ENCODE results near the gene PDZD8. TPM values are rescaled to one million over a fixed set of nuclear protein-coding genes. Genes with fewer than 3 reads are reported as not detected.

Gene PDZD8
- total RNA-seq, 2 experiments from 2014 or later: 12.5 to 15.9 TPM

- ATAC-seq (no peak), DNase-seq (no peak)
- Mint-ChIP-seq H3K27me3 (no peaks in the 10 kb centered on the region), H3K4me3 (no peak overlapping the region), H3K36me3 (ENCODE audit: low read depth) (peaks cover 31% of the 10 kb centered on the region), H3K27ac (no peak overlapping the region), H3K4me1 (peaks cover 16% of the 10 kb centered on the region), H3K9me3 (ENCODE audit: low read depth) (peaks cover 5% of the 10 kb centered on the region)
- intact Hi-C loops (cut with DNase I, micrococcal nuclease): no loop called here
- CTCF ChIA-PET: no interaction called here
- POLR2A ChIA-PET: no interaction called here
Observed at GRCh38 chr10:117339979-117340378, 35.3 kb downstream of the PDZD8 start.

DNA sequence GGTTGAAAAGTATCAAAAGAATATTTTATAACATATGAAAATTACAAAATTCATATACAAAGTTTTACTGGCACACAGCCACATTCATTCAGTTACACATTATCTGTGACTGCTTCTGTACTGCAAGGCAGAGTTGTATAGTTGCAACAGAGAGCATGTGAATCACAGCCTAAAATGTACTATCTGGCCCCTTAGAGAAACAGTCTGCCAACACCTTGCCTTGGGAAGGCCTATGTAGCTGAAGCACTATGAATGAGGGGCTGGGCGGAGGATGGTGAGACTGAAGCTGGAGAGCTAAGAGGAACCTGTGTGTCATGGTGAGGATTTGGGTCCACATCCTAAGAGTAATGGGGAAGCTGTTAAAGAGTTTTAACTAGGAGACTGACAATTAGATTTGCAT is 35.7 kb downstream of the PDZD8 start:
- peaks cover 9% of the 10 kb centered on the region for H3K9me3 Mint-ChIP-seq (ENCODE audit: low read depth)
- H3K4me1 Mint-ChIP-seq: peaks cover 16% of the 10 kb centered on the region
- DNase-seq (no peak), ATAC-seq (no peak)
- H3K4me3 Mint-ChIP-seq: no peak overlapping the region
- H3K27ac Mint-ChIP-seq: no peak overlapping the region
- CTCF ChIA-PET: no interaction called here
- H3K27me3 Mint-ChIP-seq: no peaks in the 10 kb centered on the region
- POLR2A ChIA-PET: no interaction called here
- H3K36me3 Mint-ChIP-seq (ENCODE audit: low read depth): peaks cover 35% of the 10 kb centered on the region
- intact Hi-C loops (cut with DNase I, micrococcal nuclease): no loop called here

DNA sequence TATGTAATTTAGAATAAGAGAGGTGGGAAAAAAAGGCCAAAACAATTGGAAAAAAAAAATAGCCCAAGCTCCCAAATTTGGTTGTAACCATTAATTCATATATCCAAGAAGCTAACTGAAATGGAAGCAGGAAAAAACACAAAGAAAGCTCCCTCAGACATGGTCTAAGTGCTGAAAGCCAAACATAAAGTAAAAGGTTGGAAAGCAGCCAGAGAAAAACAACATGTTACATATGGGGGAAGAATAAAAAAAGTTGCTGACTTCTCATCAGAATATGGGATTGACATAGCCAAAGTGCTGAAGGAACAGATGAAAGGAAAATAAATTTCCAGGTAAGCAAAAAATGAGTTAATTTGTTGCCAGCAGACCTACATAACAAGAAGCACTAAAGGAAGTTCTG is 40.3 kb downstream of the PDZD8 start:
- CTCF ChIA-PET: interaction anchor here (1.0 kb wide), 1 partner anchor 88 kb away, joined by 3 read pairs; no protein-coding TSS in a partner anchor
- peaks cover 40% of the 10 kb centered on the region for H3K36me3 Mint-ChIP-seq (ENCODE audit: low read depth)
- intact Hi-C loops (cut with DNase I, micrococcal nuclease): no loop called here
- H3K27ac Mint-ChIP-seq: no peak overlapping the region
- H3K4me3 Mint-ChIP-seq: no peak overlapping the region
- ATAC-seq (no peak), DNase-seq (no peak)
- H3K27me3 Mint-ChIP-seq: no peaks in the 10 kb centered on the region
- POLR2A ChIA-PET: no interaction called here
- H3K4me1 Mint-ChIP-seq: no peaks in the 10 kb centered on the region
- H3K9me3 Mint-ChIP-seq (ENCODE audit: low read depth): peaks cover 9% of the 10 kb centered on the region

DNA sequence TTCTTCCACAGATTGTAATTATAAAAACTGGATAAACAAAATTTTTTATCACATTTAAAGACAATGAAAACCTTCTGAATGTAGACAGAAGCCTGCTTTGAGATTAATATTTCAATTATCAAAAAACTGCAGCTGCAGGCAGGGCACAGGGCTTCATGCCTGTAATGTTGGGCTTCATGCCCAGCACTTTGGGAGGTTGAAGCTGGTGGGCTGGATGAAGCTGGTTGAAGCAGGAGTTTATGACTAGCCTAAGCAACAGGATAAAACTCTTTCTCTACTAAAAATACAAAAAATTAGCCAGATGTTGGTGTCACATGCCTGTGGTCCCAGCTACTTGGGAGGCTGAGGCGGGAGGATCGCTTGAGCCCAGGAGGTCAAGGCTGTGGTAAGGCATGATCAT is 41.2 kb downstream of the PDZD8 start:
- ChIA-PET CTCF (interaction anchor here (1.0 to 1.3 kb wide), 4 partner anchors 9 to 87 kb away, joined by 3 read pairs; no protein-coding TSS in a partner anchor), POLR2A (no interaction called here)
- H3K27me3 Mint-ChIP-seq: no peaks in the 10 kb centered on the region
- H3K4me1 Mint-ChIP-seq: no peaks in the 10 kb centered on the region
- H3K9me3 Mint-ChIP-seq (ENCODE audit: low read depth): peaks cover 9% of the 10 kb centered on the region
- no peak overlapping the region for H3K27ac Mint-ChIP-seq
- ATAC-seq: no peak
- no peak for DNase-seq
- no peak overlapping the region for H3K4me3 Mint-ChIP-seq
- H3K36me3 Mint-ChIP-seq (ENCODE audit: low read depth): peaks cover 39% of the 10 kb centered on the region
- intact Hi-C loops (cut with DNase I, micrococcal nuclease): no loop called here

DNA sequence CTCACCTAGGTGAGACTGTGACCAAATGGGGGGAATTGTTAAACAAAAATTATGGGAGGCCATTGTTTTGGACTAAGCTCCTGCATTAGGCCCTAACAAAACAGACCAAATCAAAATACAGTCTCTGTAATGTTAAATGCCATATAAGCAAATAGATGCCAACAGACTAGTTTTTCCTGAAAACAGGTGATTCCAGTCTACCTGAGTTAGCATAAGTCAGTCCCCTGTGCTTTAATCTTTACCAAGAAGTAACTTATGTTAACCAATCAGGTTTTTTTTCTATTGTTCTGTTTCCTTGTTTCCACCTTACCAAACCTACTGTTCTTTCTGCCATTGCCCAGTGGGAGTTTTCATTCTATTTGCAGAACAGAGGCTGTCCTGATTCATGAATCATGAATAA is 48.0 kb downstream of the PDZD8 start:
- Mint-ChIP-seq H3K4me3 (no peak overlapping the region), H3K27ac (no peak overlapping the region), H3K27me3 (no peaks in the 10 kb centered on the region), H3K36me3 (ENCODE audit: low read depth) (peaks cover 21% of the 10 kb centered on the region), H3K9me3 (ENCODE audit: low read depth) (no peaks in the 10 kb centered on the region), H3K4me1 (no peaks in the 10 kb centered on the region)
- ATAC-seq: no peak
- POLR2A ChIA-PET: no interaction called here
- DNase-seq: no peak
- intact Hi-C loops (cut with DNase I, micrococcal nuclease): no loop called here
- CTCF ChIA-PET: interaction anchor here (2.5 kb wide), 1 partner anchor 8 kb away, joined by 10 read pairs; no protein-coding TSS in a partner anchor

DNA sequence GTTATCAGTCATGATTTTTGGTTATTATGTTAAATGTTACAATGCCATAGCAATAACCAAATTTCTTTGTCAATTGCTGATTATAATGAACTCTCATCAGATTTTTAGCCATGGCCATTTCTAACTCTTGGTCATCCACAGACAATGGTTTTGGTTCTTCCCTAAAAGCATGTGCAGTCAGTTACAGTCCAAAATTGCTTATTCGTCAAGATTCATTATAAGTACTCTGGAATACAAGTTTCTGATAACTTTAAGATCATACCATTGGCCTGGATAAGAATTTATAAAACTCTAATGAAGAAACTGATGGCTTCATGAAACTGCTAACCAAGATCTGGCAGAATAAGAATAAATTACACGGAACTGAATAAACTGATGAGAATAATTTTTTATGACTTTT is 50.9 kb downstream of the PDZD8 start:
- Mint-ChIP-seq H3K36me3 (ENCODE audit: low read depth) (peaks cover 8% of the 10 kb centered on the region), H3K27me3 (no peaks in the 10 kb centered on the region), H3K27ac (no peak overlapping the region), H3K4me3 (no peak overlapping the region), H3K9me3 (ENCODE audit: low read depth) (no peaks in the 10 kb centered on the region), H3K4me1 (no peaks in the 10 kb centered on the region)
- ChIA-PET POLR2A (no interaction called here), CTCF (interaction anchor here (4.0 kb wide), 1 partner anchor 107 kb away, joined by 18 read pairs; no protein-coding TSS in a partner anchor)
- intact Hi-C loops (cut with DNase I, micrococcal nuclease): no loop called here
- DNase-seq: no peak
- no peak for ATAC-seq

- DNase-seq: no peak
- ATAC-seq: no peak
- H3K27me3 Mint-ChIP-seq: no peaks in the 10 kb centered on the region
- H3K4me3 Mint-ChIP-seq: no peak overlapping the region
- ChIA-PET POLR2A (no interaction called here), CTCF (interaction anchor here (1.7 to 4.0 kb wide), 2 partner anchors 9 to 105 kb away, joined by 4 to 18 read pairs; no protein-coding TSS in a partner anchor)
- no peaks in the 10 kb centered on the region for H3K4me1 Mint-ChIP-seq
- intact Hi-C loops (cut with DNase I, micrococcal nuclease): no loop called here
- H3K36me3 Mint-ChIP-seq (ENCODE audit: low read depth): peaks cover 14% of the 10 kb centered on the region
- H3K9me3 Mint-ChIP-seq (ENCODE audit: low read depth): no peaks in the 10 kb centered on the region
- H3K27ac Mint-ChIP-seq: no peak overlapping the region
Observed at GRCh38 chr10:117322260-117322659, 53.0 kb downstream of the PDZD8 start.

- H3K27me3 Mint-ChIP-seq: no peaks in the 10 kb centered on the region
- no peak for ATAC-seq
- no peaks in the 10 kb centered on the region for H3K9me3 Mint-ChIP-seq (ENCODE audit: low read depth)
- ChIA-PET POLR2A (no interaction called here), CTCF (interaction anchor here (0.7 to 5.2 kb wide), 21 partner anchors 8 to 123 kb away, joined by 3 to 92 read pairs (median 4); partner anchors contain the start of genes KCNK18 and SLC18A2)
- H3K4me1 Mint-ChIP-seq: no peaks in the 10 kb centered on the region
- no peak overlapping the region for H3K27ac Mint-ChIP-seq
- H3K36me3 Mint-ChIP-seq (ENCODE audit: low read depth): peaks cover 9% of the 10 kb centered on the region
- no peak overlapping the region for H3K4me3 Mint-ChIP-seq
- DNase-seq: no peak
- intact Hi-C loops (cut with DNase I, micrococcal nuclease): loop anchor here (1.0 kb wide), 2 partner anchors 103 to 104 kb away; no protein-coding TSS in a partner anchor
Observed at GRCh38 chr10:117320050-117320665, 55.1 kb downstream of the PDZD8 start.

- no peak for DNase-seq
- no peaks in the 10 kb centered on the region for H3K27me3 Mint-ChIP-seq
- H3K4me1 Mint-ChIP-seq: no peaks in the 10 kb centered on the region
- intact Hi-C loops (cut with DNase I, micrococcal nuclease): no loop called here
- H3K36me3 Mint-ChIP-seq (ENCODE audit: low read depth): peaks cover 14% of the 10 kb centered on the region
- ChIA-PET POLR2A (no interaction called here), CTCF (interaction anchor here (1.0 to 5.2 kb wide), 11 partner anchors 10 to 102 kb away, joined by 3 to 92 read pairs (median 5); partner anchors contain the start of gene SLC18A2)
- no peaks in the 10 kb centered on the region for H3K9me3 Mint-ChIP-seq (ENCODE audit: low read depth)
- H3K27ac Mint-ChIP-seq: no peak overlapping the region
- H3K4me3 Mint-ChIP-seq: no peak overlapping the region
- ATAC-seq: no peak
Observed at GRCh38 chr10:117318909-117319308, 56.3 kb downstream of the PDZD8 start.

DNA sequence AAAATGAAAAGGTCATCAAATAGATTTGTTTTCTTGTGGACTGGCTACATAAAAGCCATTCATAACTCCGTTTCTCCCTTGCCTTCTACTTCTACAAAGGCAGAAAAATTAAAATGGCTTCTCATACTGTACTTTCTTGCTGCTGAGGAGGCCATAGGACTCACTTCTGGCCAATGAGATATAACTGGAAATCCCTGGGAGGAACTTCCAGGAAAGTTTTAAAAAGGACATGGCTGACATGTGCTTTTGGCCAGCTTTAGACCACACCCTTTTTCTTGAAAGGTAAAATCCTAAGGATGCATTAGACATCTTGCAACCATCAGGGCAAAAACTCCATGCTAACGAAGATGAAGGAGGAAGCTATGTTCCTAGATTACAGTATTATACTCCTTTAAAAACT is 58.5 kb downstream of the PDZD8 start:
- POLR2A ChIA-PET: no interaction called here
- CTCF ChIA-PET: interaction anchor here (5.2 kb wide), 1 partner anchor 100 kb away, joined by 92 read pairs; no protein-coding TSS in a partner anchor
- Mint-ChIP-seq H3K36me3 (ENCODE audit: low read depth) (peaks cover 23% of the 10 kb centered on the region), H3K27me3 (no peaks in the 10 kb centered on the region), H3K4me3 (no peak overlapping the region), H3K4me1 (peaks cover 4% of the 10 kb centered on the region), H3K27ac (no peak overlapping the region), H3K9me3 (ENCODE audit: low read depth) (no peaks in the 10 kb centered on the region)
- ATAC-seq (no peak), DNase-seq (no peak)
- intact Hi-C loops (cut with DNase I, micrococcal nuclease): no loop called here

GRCh38 chr10:117313641-117314040 is 61.6 kb downstream of the PDZD8 start:
- Mint-ChIP-seq H3K27me3 (no peaks in the 10 kb centered on the region), H3K4me3 (no peak overlapping the region), H3K27ac (no peak overlapping the region), H3K4me1 (peaks cover 18% of the 10 kb centered on the region), H3K36me3 (ENCODE audit: low read depth) (peaks cover 32% of the 10 kb centered on the region), H3K9me3 (ENCODE audit: low read depth) (no peaks in the 10 kb centered on the region)
- CTCF ChIA-PET: interaction anchor here (0.7 to 1.1 kb wide), 2 partner anchors 97 to 107 kb away, joined by 5 to 7 read pairs; no protein-coding TSS in a partner anchor
- POLR2A ChIA-PET: no interaction called here
- ATAC-seq (no peak), DNase-seq (no peak)
- intact Hi-C loops (cut with DNase I, micrococcal nuclease): no loop called here

- H3K4me3 Mint-ChIP-seq: no peak overlapping the region
- ChIA-PET POLR2A (no interaction called here), CTCF (interaction anchor here (1.1 kb wide), 1 partner anchor 96 kb away, joined by 7 read pairs; no protein-coding TSS in a partner anchor)
- H3K36me3 Mint-ChIP-seq (ENCODE audit: low read depth): peaks cover 28% of the 10 kb centered on the region
- no peak for DNase-seq
- no peaks in the 10 kb centered on the region for H3K27me3 Mint-ChIP-seq
- H3K4me1 Mint-ChIP-seq: peaks cover 18% of the 10 kb centered on the region
- ATAC-seq: no peak
- no peak overlapping the region for H3K27ac Mint-ChIP-seq
- intact Hi-C loops (cut with DNase I, micrococcal nuclease): no loop called here
- no peaks in the 10 kb centered on the region for H3K9me3 Mint-ChIP-seq (ENCODE audit: low read depth)
Observed at GRCh38 chr10:117312430-117312829, 62.8 kb downstream of the PDZD8 start.

Measured in activated CD4-positive, alpha-beta T cell treated with anti-CD3 and anti-CD28 coated beads for 36 hours (primary cell).